PC-9 (cell line): ENCODE measurements around the gene PSMB2. TPM values are rescaled to one million over a fixed set of nuclear protein-coding genes. Genes with fewer than 3 reads are reported as not detected.
A peak's percentile ranks its signal among the peaks of the same experiment; 100 is the strongest.

Experiments
- BruUV-seq: library from RNA; stranded (reverse); fragments of 400-500 nt; replicated peaks from 2 replicates; lab custom pipeline; 2021; lab: Mats Ljungman, UMichigan
- CTCF ChIA-PET: fragments of 300-600 bp; sonication (Branson Sonifier 250); formaldehyde crosslinking; loops from one replicate; lab custom pipeline; 2022; ENCODE audit warnings: antibody characterized with exemption; lab: Charles Lee
- POLR2A ChIA-PET: fragments of 300-600 bp; sonication (Branson Sonifier 250); formaldehyde crosslinking; loops from one replicate; lab custom pipeline; 2022; ENCODE audit warnings: antibody characterized with exemption; ENCODE audit not compliant: unreplicated experiment; lab: Charles Lee
- DNase-seq, 2 experiments: peaks; one replicate each; pipeline versions ENCODE4 v3.0.0 to v3.0.0-alpha.2; 2015 to 2022; ENCODE audit warnings: mixed read lengths in 1 of 2
- H2AFZ ChIP-seq: fragments of 200-600 bp; sonication (generic); 2 replicates; pipeline ENCODE4 v1.8.1; 2017; ENCODE audit warnings: antibody characterized with exemption
- H3F3A ChIP-seq: fragments of 200-600 bp; sonication (generic); 2 replicates; pipeline ENCODE4 v1.8.1; 2017; ENCODE audit warnings: antibody characterized with exemption, mild to moderate bottlenecking, low read depth; ENCODE audit not compliant: insufficient read depth
- H3K27ac ChIP-seq: fragments of 200-600 bp; sonication (generic); 2 replicates; pipeline ENCODE4 v1.6.1; 2016; ENCODE audit warnings: mixed run types
- H3K27me3 ChIP-seq: fragments of 200-600 bp; sonication (generic); 2 replicates; pipeline ENCODE4 v1.6.1; 2016; ENCODE audit warnings: low read depth, mixed run types; ENCODE audit not compliant: insufficient read depth
- H3K36me3 ChIP-seq: fragments of 200-600 bp; sonication (generic); 2 replicates; pipeline ENCODE4 v1.6.1; 2016; ENCODE audit warnings: low read depth, mixed run types
- H3K4me1 ChIP-seq: fragments of 200-600 bp; sonication (generic); replicated peaks from 2 replicates; pipeline ENCODE4 v1.6.1; 2016; ENCODE audit warnings: mixed run types; ENCODE audit not compliant: insufficient read depth
- H3K4me2 ChIP-seq: fragments of 200-600 bp; sonication (generic); 2 replicates; pipeline ENCODE4 v1.6.1; 2017; ENCODE audit warnings: mixed run types
- H3K4me3 ChIP-seq: fragments of 200-600 bp; sonication (generic); 2 replicates; pipeline ENCODE4 v1.6.1; 2016; ENCODE audit warnings: mixed run types
- H3K79me2 ChIP-seq: fragments of 200-600 bp; sonication (generic); 2 replicates; pipeline ENCODE4 v1.6.1; 2017; ENCODE audit warnings: low read depth, mixed run types
- H3K9me2 ChIP-seq: fragments of 200-600 bp; sonication (generic); 2 replicates; pipeline ENCODE4 v1.8.1; 2017; ENCODE audit warnings: mild to moderate bottlenecking; ENCODE audit not compliant: insufficient read depth
- H3K9me3 ChIP-seq: fragments of 200-600 bp; sonication (generic); 2 replicates; pipeline ENCODE4 v1.8.1; 2016; ENCODE audit warnings: low read depth; ENCODE audit not compliant: insufficient read depth
- H4K20me1 ChIP-seq: fragments of 200-600 bp; sonication (generic); 2 replicates; pipeline ENCODE4 v1.8.1; 2017; ENCODE audit not compliant: insufficient read depth
- CTCF ChIP-seq: fragments of 200-600 bp; sonication (generic); conservative IDR thresholded peaks from 2 replicates; pipeline ENCODE4 v1.6.1; 2017; ENCODE audit warnings: mixed run types, antibody characterized with exemption, mild to moderate bottlenecking, moderate library complexity
- EZH2 ChIP-seq: fragments of 200-600 bp; sonication (generic); IDR thresholded peaks from 2 replicates; pipeline ENCODE4 v1.8.0; 2017; ENCODE audit warnings: antibody characterized with exemption, low read depth
- intact Hi-C: fragments of 100-400 bp; cut with micrococcal nuclease; formaldehyde crosslinking; loops from one replicate; pipeline ENCODE4 v1.10.0; 2022; ENCODE audit not compliant: unreplicated experiment
- total RNA-seq: library from RNA; stranded (reverse); gene quantifications from 2 replicates; pipeline ENCODE4 v1.2.3, GENCODE V29; 2021

PSMB2 gene
- total RNA-seq, 1 experiment from 2014 or later = 206 TPM

DNA sequence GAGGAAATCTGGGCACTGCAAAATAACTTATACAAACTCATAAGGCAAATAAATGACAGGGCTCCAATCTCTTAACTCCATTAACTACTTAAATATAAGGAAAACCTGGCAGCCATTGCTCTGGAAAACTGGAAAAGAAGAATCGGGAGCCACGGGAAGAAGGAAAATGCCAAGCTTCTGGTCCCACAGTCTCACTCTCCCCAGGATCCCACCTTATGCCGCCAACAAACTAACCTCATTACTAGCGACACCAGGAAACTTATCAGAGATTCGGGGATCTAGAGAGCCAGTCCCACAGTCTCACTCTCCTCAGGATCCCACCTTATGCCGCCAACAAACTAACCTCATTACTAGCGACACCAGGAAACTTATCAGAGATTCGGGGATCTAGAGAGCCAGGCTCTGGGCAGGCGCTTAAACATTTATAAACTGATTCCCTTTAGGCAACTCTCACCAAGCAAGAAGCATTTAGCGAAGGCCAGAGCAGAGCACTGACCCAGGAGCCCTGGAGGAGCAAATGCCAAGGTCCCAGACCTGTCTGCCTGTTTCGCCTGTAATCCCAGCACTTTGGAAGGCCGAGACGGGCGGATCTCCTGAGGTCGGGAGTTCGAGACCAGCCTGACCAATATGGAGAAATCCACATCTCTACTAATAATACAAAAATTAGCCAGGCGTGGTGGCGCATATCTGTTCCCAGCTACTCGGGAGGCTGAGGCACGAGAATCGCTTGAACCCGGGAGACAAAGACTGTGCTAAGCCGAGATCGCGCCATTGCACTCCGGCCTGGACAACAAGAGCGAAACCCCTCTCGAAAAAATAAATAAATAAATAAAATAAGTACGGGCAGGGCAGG is 720 bp downstream of the PSMB2 start:
- Histone ChIP-seq H4K20me1 (peaks cover 19% of the 10 kb centered on the region), H3K4me3 (peak overlapping the region; percentile 84), H3K9me2 (no peaks in the 10 kb centered on the region), H3K9me3 (no peaks in the 10 kb centered on the region), H3K27me3 (peaks cover 9% of the 10 kb centered on the region), H3K4me2 (peak overlapping the region; percentile 83), H3K36me3 (peaks cover 7% of the 10 kb centered on the region; the same call in 1 of the 2 replicates), H2AFZ (peak overlapping the region; percentile 97), H3F3A (peaks cover 20% of the 10 kb centered on the region), H3K79me2 (peaks cover 57% of the 10 kb centered on the region), H3K4me1 (peaks cover 40% of the 10 kb centered on the region), H3K27ac (peak overlapping the region; percentile 88)
- TF ChIP-seq EZH2 = no peak
- TF ChIP-seq CTCF = no peak
- BruUV-seq = TSS peak; percentile 47
- intact Hi-C loops = loop anchor here (5.0 to 10.0 kb wide), 4 partner anchors 63 to 786 kb away; partner anchors contain the start of genes C1orf216, CLSPN and SMIM12
- CTCF ChIA-PET = interaction anchor here (0.7 kb wide), 1 partner anchor 71 kb away, joined by 3 read pairs; no protein-coding TSS in a partner anchor
- POLR2A ChIA-PET = no interaction called here
- peak in 1 of 2 experiments; percentile 12 for DNase-seq

- peaks cover 19% of the 10 kb centered on the region for H3K36me3 ChIP-seq
- H3K79me2 ChIP-seq = peaks cover 73% of the 10 kb centered on the region
- no peak for TF ChIP-seq EZH2
- TF ChIP-seq CTCF = no peak
- no TSS peak for BruUV-seq
- intact Hi-C loops = no loop called here
- H3K9me2 ChIP-seq = no peaks in the 10 kb centered on the region
- POLR2A ChIA-PET = interaction anchor here (0.6 kb wide), 1 partner anchor 8 kb away, joined by 7 read pairs; no protein-coding TSS in a partner anchor
- H3K4me1 ChIP-seq = peaks cover 35% of the 10 kb centered on the region
- H3K4me3 ChIP-seq = peak overlapping the region; percentile 57
- H2AFZ ChIP-seq = no peak overlapping the region
- H3K27me3 ChIP-seq = no peaks in the 10 kb centered on the region
- H3F3A ChIP-seq = peaks cover 14% of the 10 kb centered on the region
- H3K4me2 ChIP-seq = peak overlapping the region; percentile 83
- DNase-seq = peak in 1 of 2 experiments; percentile 45
- peak overlapping the region; percentile 63 for H3K27ac ChIP-seq
- CTCF ChIA-PET = interaction anchor here (1.9 kb wide), 1 partner anchor 78 kb away, joined by 11 read pairs; no protein-coding TSS in a partner anchor
- H4K20me1 ChIP-seq = peaks cover 26% of the 10 kb centered on the region
- no peaks in the 10 kb centered on the region for H3K9me3 ChIP-seq
Measured at GRCh38 chr1:35637401-35637809, 3.9 kb downstream of the PSMB2 start.

DNA sequence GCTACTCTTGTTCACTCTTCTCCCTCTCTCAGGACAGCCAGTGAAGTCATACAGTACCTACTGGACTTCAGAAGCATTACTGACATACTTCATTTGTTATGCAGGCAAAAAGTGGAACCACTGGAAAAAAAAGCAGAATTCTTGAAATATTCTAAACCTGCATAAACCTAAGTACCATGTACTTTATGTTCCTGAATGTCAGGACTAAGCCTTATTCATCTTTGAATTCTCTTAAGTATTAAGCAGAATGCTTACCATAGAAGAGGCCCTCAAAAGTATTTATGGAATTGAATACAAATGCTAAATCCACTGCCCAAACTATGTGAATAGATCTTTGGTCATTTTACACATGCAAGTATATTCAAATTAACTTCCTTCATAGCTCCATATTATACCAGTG is 7.8 kb downstream of the PSMB2 start:
- no peak overlapping the region for H3K4me3 ChIP-seq
- H3K27ac ChIP-seq = no peak overlapping the region
- H3K36me3 ChIP-seq = peaks cover 44% of the 10 kb centered on the region
- H2AFZ ChIP-seq = no peak overlapping the region
- peaks cover 7% of the 10 kb centered on the region; the same call in 1 of the 2 replicates for H3F3A ChIP-seq
- H3K9me3 ChIP-seq = no peaks in the 10 kb centered on the region
- peaks cover 45% of the 10 kb centered on the region for H3K79me2 ChIP-seq
- no peak for DNase-seq
- peaks cover 46% of the 10 kb centered on the region for H4K20me1 ChIP-seq
- no peak overlapping the region for H3K4me2 ChIP-seq
- ChIA-PET CTCF (no interaction called here), POLR2A (interaction anchor here (0.7 kb wide), 1 partner anchor 61 kb away, joined by 3 read pairs; no protein-coding TSS in a partner anchor)
- BruUV-seq = no TSS peak
- H3K27me3 ChIP-seq = no peaks in the 10 kb centered on the region
- peaks cover 19% of the 10 kb centered on the region for H3K4me1 ChIP-seq
- no peaks in the 10 kb centered on the region for H3K9me2 ChIP-seq
- intact Hi-C loops = no loop called here
- TF ChIP-seq EZH2 = no peak
- no peak for TF ChIP-seq CTCF
